ENCODE measurements around the gene TPRA1.

GRCh38 chr3:127637546-127637945, 47.0 kb upstream of the TPRA1 start:
- TF ChIP-seq POLR2AphosphoS5 (IDR thresholded peaks at IDR 0.05; ENCODE audit: low read depth, low read length) (no peak), POLR2A (IDR thresholded peaks at IDR 0.05; ENCODE audit: low read depth, low read length) (no peak)

Measured in GM12892 (cell line).